OCI-LY3 (cell line): Measurements from ENCODE around the gene MEF2A.

Experiments
- EZH2phosphoT487 ChIP-seq: fragments of 200-600 bp; shearing (Covaris generic); IDR thresholded peaks from 2 replicates; pipeline ENCODE4 v1.6.1; 2018; ENCODE audit warnings: antibody characterized with exemption, mixed run types, low read depth
- TF ChIP-seq, protein P1 (sequence below): fragments of 200-600, 300-600 bp; sonication (generic); IDR thresholded peaks from 2 replicates; pipeline ENCODE4 v1.5.1; 2014; ENCODE audit warnings: antibody characterized with exemption, low read length, low read depth

DNA sequence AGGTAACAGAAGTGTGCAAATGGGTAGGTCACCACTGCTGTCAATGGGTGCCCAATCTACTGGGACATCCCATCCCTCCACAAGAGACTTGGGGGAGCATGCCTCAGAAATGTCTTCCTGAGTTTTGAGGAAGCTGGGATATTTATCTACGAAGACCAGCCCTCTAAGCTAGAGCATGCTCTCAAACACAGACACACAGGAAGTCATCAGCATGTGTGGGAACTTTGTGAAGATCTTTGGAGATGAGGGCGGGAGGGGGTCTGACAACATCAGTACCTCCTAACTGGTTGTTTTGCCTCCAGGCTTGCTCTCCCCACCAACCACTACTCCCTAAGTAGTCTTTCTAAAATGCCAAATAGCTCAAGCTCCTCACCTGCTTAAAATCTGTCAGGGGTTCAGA is 3.5 kb upstream of the MEF2A start:
- TF ChIP-seq, protein P1, sequence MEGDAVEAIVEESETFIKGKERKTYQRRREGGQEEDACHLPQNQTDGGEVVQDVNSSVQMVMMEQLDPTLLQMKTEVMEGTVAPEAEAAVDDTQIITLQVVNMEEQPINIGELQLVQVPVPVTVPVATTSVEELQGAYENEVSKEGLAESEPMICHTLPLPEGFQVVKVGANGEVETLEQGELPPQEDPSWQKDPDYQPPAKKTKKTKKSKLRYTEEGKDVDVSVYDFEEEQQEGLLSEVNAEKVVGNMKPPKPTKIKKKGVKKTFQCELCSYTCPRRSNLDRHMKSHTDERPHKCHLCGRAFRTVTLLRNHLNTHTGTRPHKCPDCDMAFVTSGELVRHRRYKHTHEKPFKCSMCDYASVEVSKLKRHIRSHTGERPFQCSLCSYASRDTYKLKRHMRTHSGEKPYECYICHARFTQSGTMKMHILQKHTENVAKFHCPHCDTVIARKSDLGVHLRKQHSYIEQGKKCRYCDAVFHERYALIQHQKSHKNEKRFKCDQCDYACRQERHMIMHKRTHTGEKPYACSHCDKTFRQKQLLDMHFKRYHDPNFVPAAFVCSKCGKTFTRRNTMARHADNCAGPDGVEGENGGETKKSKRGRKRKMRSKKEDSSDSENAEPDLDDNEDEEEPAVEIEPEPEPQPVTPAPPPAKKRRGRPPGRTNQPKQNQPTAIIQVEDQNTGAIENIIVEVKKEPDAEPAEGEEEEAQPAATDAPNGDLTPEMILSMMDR, result no peak
- TF ChIP-seq EZH2phosphoT487, result no peak
